Activated gamma-delta T cell treated with anti-CD3 and anti-CD28 coated beads, Interleukin-2, amount 50 U/mL, for 16 hours (primary cell): ENCODE data around the gene C11orf98.
A peak's percentile ranks its signal among the peaks of the same experiment; 100 is the strongest.
"Not testable (repeated sequence)": the region's sequence is repeated elsewhere in the genome, so short reads cannot be mapped to it uniquely, and the experiment has no call there.

ENCODE experiments used
- DNase-seq: peaks from one replicate; pipeline ENCODE4 v3.0.0-alpha.2; 2020; ENCODE audit warnings: low read depth

Gene C11orf98

DNA sequence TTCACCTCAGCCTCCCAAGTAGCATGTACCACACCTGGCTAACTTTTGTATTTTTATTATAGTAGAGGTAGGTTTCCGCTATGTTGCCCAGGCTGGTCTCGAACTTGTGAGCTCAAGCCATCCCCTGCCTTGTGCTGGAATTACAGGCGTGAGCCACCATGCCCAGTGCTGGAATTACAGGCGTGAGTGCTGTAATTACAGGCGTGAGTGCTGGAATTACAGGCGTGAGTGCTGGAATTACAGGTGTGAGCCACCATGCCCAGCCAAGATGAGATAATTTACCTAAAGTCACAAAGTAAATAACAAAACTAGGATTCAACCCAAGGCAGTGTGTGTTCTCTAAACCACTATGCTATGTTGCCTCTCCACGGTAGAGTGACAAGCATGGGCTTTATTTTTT, 17.5 kb upstream of the C11orf98 start:
- no peak for DNase-seq

DNA sequence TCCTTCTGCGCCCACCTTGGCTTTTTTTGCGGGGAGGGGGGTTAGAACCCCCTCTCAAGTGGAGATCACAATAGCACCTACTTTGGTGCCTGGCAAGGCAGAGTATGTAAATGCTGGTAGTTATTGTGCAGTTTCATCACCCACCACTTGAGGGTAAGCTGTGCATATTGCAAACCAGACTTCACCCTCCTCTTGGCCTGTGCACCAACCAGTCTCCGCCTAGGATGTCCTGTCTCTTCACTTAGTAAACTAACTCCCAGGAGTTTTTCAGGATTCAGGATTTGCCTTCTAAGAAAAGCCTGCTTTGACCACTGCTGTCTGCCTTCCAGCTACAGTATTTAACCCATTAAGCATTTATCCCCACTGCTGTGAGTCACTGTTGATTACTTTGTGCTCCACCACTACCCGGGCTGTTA, 15.8 kb upstream of the C11orf98 start:
- DNase-seq, result no peak

DNA sequence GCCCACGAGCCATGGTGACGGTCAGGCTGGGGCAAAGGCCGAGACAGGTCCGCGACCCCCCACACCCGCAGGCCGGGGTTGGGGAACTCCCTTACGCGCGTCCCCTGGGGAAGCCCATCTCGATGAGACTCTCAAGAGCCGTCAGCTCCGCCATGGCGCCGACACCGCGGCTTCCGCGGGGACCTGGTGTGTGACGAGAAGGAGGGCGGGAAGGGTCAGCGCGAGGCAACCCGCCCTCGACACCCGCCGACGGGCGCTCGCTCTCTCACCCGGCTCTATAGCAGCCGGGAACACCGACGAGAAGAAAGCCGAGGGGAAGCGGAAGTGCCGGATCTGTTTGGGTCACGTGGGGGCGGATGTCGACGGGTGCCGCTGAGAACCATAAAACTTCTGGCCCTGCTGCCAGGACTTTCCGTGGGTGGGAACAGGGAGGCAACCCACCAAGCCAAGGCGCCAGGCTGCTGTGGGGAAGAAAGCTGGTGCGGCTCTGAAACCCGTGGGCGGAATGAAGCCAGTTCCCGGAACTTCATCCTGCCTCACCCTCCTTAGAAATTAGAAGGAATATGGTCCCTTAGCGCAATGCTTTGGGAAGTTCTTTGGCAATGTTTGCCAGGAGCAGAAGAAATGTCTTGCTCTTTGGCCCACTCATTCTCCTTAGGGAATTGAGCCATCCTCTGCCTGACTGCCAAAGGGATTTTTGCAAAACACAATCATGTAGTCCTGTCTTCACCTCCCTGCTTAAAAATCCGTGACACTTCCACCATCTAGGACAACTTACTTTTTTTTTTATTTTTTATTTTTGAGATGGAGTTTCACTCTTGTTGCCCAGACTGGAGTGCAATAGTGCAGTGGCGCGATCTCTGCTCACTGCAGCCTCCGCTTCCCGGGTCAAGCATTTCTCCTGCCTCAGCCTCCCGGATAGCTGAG, 14.0 kb upstream of the C11orf98 start, which contains the start of gene UBXN1:
Gene UBXN1, minus strand, starts transcription at position 304 of the 927 bp plus-strand sequence. Its CDS starts 150 bp downstream, at position 154.
- DNase-seq, result peak; percentile 81

DNA sequence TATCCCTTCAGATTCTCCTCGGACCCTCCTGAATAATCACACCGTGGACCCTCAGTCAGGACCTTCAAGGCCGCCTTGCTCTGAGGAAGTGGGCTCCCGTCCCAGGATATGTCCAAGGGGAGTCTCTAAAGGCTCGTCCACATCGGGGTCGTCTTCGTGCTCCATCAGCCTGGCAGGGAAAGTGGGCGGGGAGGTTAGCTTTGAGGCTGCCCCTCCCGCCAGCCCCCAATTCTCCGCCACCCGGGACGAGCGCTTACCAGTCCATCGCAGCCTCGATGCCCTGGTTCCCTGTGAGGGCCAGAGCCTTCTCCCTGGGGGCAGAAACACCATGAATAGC, 13.4 kb upstream of the C11orf98 start:
- DNase-seq, result no peak

DNA sequence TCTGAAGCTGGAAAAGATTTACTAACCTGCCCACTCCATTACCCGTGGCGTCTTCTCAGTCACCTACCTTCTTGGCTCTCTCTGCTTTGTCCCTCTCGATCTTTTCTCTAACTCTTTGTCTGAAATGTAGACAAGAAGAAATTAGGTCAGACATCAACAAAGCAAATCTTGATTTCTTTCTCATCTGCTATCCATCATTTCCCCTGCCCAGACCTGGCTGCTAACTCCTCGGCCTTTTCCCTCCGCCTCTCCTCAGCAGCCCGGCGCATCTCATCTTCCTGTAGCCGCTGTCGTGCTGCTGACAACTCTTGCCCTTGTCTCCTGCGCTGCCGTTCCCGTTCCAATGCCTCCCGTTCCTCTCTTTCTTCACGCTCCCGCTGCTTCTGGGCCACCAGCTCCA, 12.7 kb upstream of the C11orf98 start:
- no peak for DNase-seq

DNA sequence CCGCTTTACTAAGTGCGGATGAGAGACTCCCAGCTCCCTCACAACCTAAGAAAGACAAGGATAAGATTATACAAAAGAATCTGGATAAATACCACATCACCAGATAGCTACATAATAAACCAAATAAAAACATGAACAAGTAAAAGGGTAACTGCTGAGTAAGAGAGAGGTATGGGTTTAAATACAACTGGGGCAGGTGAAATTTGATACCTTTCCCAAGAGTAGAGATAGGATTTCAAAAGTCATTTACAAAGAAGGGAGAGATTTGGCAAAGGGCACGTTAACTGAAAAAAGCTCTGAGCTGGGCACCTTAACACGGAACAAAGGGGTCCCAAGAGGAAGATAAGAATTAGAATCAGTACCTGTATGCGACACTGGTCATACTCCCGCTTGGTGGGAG, 12.1 kb upstream of the C11orf98 start:
- no peak for DNase-seq

DNA sequence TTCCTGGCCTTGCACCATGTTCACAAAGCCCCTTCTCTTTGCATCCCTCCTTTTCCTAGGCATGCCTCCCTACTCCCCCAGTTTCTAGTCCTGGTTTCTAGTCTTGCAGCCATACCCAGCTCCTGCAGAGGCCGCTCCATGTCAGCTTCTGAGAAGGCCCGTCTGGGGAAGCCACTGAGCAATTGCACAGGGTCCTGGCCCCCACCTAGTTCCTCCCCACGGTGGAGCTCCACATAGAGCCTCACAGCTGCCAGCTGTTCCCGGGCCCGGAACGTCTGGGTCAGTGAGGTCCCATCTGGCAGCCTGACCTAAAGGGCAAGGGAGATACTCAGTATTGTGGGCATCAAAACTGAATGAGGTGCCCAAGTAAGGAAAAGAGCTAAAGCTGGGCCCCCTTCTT, 11.7 kb upstream of the C11orf98 start:
- DNase-seq, result no peak

DNA sequence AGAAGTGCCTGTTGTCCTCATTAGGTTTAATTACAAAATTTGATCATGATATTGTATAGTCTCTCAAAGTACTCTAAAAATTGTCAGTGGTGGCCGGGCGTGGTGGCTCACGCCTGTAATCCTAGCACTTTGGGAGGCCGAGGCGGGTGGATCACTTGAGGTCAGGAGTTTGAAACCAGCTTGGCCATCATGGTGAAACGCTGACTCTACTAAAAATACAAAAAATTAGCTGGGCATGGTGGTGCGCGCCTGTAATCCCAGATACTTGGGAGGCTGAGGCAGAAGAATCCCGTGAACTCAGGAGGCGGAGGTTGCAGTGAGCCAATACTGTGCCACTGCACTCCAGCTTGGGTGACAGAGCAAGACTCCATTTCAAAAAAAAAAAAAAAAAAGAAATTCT, 10.4 kb upstream of the C11orf98 start:
- DNase-seq, result not testable (repeated sequence)

DNA sequence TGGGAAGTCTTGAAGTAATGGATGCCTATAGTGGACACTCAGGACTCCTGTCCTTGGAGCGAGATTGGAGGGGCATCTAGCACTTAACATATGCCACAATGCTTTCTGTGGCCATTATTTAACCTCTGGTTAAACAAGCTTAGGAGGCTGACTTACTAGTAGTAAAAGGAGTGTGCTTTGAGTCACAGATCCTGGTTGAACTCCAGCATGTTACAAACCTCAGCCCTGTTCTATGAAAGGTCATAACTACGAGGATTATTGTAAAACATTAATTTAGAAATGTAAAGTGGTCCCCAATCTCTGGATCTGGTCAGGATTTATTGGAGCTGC, 8.2 kb upstream of the C11orf98 start:
- no peak for DNase-seq

DNA sequence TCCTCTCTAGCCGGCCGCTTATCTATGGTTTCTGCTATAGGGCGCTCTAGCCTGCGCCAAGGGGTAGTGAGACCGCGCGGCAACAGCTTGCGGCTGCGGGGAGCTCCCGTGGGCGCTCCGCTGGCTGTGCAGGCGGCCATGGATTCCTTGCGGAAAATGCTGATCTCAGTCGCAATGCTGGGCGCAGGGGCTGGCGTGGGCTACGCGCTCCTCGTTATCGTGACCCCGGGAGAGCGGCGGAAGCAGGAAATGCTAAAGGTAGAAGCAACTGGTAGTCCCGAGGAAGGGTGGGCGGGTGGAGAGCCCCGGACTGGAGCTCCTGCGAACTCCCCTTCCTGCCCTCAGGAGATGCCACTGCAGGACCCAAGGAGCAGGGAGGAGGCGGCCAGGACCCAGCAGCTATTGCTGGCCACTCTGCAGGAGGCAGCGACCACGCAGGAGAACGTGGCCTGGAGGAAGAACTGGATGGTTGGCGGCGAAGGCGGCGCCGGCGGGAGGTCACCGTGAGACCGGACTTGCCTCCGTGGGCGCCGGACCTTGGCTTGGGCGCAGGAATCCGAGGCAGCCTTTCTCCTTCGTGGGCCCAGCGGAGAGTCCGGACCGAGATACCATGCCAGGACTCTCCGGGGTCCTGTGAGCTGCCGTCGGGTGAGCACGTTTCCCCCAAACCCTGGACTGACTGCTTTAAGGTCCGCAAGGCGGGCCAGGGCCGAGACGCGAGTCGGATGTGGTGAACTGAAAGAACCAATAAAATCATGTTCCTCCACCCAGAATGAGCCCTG, 6.8 kb upstream of the C11orf98 start, which contains the start of the genes LBHD1 and UQCC3:
Gene LBHD1, minus strand, starts transcription at position 660 of the 782 bp plus-strand sequence. CDS start 2,236 bp downstream, outside the sequence.
Gene UQCC3, plus strand, starts transcription at position 66 of the 782 bp plus-strand sequence. Its CDS starts 73 bp downstream, at position 139.
- peak; percentile 65 for DNase-seq

DNA sequence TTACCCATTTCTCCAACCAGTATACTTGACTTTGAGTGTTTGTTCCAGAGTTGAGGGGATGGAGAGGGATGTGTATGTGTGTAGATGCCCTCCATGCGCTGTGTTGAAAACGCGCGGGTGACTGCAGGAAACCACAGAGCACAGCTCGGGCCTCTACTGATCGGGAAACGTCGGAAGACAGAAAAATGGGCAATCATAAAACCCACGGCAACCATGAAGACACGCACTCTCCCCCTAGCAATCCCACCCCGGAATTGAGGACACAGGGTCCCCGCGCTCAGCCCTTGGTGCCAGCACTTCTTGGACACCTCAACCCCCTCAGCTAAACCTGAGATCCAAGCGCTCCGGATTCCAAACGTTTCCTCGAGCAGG, 6.2 kb upstream of the C11orf98 start:
- no peak for DNase-seq

DNA sequence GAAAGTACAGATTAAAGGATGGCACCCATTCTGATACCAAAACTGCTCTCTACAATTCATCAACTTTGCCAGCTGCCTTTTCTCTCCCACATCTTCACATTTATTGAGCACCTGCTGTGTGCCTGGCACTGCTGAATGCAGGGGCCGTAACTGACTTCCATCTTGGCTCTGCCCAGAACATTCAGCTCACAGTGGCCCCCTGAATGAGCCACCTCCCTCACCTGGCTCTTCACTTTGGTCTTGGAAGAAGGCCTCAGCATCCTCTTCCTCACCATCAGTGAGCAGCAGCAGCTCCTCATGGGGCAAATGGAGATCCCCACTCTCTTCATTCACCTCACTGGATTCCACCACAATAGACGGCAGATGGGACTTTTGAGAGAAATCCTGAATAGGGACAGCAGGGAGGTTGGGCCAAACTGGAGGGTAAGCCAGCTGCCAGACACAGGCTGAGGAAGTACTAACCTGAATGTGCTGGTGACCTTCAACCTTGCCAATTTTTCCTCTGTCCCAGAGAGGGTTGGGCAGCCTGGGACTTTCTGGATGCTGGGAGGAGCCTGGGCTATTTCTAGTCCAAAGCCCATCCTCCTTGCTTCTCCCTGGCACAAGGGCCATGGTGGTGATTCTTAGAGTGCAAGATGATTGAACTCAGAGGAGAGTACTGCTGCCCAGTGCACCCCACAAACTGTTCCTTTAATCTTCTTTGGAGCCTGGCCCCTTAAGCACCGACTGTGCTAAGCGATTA, 4.6 kb upstream of the C11orf98 start:
- no peak for DNase-seq

DNA sequence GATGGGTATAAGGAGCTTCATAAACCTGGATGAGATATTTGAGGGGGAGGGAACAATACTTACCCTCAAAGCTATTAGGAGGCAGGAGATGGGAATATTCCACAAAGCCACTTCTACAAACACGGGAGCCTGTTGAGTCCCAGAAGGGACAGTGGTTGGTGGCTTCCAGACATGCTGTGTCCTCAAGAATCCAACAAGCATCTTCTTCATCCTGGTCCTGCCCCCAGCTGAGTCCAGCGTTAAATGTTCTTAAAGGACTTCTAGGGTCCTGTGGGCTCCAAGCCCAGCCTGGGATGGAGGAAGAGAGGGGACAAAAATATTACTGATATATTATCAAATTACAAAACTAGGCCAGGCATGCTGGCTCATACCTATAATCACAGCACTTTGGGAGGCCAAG, 2.5 kb upstream of the C11orf98 start:
- DNase-seq, result no peak

DNA sequence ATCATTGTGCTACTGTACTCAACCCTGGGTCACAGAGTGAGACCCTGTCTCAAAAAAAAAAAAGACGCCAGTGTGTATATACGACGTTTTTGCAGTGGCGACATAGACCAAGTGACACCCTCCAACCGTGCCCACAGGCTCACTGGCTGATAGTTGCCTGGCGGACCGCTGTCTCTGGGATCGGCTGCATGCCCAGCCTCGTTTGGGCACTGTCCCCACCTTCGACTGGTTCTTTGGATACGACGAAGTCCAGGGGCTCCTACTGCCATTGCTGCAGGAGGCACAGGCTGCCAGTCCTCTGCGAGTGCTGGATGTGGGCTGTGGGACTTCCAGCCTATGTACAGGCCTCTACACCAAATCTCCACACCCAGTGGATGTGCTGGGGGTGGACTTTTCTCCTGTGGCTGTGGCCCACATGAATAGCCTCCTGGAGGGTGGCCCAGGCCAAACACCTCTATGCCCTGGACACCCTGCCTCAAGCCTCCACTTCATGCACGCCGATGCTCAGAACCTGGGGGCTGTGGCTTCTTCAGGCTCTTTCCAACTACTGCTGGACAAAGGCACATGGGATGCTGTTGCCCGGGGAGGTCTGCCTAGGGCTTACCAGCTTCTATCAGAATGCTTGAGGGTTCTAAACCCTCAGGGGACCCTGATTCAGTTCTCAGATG, 1.4 kb upstream of the C11orf98 start:
- DNase-seq, result no peak

DNA sequence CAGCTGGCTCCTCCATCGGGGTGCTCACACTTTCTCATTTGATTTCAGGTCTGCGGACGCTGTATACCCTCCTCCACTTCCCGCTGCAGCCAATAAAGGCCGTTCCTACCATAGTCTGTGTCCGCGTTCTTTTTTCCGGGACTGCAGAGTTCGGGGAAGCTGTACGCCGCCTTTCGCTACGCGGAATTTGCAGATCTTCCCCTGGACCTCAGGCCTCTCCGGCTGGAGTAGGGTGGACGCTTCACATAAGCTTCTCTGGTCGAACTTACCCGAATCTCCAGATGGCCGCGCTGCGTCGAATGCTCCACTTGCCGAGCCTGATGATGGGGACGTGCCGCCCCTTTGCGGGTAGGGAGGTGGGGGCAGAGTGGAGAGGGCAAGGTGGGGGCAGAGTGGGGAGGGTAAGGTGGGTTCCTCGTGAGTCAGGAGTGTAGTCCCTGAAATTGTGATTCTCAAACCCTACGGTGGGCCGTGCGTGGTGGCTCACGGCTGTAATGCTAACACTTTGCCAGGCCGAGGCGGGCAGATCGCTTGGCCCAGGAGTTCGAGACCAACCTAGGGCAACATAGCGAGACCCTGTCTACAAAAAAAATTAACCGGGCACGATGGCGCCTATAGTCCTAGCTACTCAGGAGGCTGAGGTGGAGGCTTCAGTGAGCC, 719 bp upstream of the C11orf98 start:
- peak; percentile 55 for DNase-seq

DNA sequence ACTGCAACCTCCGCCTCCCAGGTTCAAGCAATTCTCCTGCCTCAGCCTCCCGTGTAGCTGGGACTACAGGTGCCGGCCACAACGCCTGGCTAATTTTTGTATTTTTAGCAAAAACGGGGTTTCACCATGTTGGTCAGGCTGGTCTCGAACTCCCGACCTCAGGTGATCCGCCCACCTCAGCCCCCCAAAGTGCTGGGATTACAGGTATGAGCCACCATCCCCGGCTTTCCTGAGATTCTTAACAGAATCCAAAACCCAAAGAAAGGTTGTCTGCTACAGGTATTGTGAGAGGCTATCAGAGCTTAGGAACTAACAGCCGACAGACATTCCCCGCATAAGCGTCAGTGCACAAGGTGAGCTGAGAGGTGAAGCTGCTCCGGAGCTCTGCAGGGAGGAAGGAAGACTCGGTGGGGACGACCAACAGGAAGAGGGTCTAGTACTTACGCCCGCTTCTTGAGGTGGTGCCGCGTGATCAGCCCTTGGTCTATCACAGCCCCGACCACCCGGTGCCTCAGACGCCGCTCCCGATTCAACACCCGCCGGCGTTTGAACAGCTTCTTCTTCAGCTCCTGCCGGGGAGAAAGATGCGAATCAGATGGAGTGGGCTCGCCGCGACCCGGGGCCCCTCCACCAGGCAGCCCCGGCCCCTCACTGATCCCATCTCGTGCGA, 470 bp downstream of the C11orf98 start:
- no peak for DNase-seq

DNA sequence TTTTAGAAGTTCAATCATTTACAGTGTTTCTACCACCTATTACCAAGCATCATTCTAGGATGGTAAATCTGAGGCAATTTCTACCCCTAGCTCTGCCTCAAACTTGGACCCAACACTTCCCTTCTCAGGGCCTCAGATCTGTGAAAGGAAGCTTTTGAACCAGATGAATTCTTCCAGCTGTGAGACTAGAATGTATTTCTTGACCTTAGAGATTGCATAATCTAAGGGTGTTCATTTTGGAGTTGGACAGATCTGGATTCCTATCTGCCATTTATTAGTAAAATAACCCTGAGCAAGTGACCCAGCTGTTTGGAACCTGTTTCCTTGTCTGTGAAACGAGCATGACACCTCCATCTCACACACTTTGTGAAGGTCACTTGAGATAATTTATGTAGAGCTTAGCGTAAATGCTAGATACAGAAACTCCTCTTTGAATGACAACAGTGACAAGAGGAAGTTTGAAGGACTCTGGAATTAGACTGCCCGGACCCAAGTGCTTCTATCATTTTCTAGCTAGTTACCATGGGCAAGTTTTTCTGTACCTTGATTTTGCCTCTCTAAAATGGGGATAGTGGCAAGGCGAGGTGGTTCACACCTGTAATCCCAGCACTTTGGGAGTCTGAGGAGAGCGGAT, 8.1 kb downstream of the C11orf98 start:
- DNase-seq, result no peak

DNA sequence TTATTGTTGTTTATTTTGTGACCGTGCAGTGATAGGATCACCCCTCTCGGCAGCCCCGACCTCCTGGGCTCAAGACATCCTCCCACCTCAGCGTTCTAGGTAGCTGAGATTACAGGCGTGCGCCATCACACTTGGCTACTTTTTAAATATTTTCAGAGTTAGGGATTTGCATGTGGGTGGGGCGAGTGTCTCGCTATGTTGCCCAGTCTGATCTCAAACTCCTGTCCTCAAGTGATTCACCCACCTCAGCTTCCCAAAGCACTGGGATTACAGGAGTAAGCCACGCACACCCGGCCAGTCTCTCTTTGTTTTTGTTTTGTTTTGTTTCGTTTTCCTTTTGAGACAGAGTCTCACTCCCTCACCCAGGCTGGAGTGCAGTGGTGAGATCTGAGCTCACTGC, 10.7 kb downstream of the C11orf98 start:
- DNase-seq, result no peak

DNA sequence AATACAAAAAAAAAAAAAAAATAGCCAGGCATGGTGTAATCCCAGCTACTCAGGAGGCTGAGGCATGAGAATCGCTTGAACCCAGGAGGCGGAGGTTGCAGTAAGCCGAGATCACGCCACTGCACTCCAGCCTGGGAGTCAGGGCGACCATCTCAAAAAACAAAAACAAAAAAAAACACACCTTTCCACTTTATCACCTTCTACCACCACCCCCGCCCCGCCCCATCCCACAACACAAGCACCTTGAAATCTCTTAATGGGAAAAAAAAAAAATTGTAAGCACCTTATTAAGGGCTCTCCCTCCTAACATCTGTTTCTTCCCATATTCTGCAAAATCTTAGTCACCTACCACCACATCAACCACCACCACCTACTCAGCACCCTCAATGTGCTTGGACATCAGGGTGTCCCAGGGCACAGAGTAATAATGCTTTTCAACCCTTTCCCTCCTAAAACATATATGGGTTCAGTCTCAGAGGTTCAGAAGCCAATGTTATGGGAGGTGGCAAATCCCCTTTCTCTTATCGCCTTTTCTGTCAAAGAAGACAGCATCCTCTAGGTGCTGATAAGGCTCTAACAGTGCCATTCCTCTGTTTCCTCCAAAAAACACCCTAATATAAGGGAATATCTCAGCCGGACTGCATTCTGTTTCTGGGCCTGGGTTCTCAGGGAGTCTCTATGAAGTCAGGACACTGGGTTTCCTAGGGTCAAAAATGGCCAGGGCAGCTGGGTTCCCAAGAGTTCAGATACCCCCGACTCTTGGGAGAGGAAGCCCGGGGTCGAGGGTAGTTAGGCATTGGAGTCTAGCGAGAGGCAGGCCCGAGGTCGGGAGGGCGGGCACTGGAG, 12.6 kb downstream of the C11orf98 start:
- no peak for DNase-seq
